HG03064 (cell line): Measurements from ENCODE around the gene LMO1.
A peak's percentile ranks its signal among the peaks of the same experiment; 100 is the strongest.

Experiments used
- ATAC-seq: cut with Tn5 transposase; IDR thresholded peaks from one replicate; pipeline ENCODE4 v1.9.1; 2021; ENCODE audit warnings: low read depth; ENCODE audit not compliant: unreplicated experiment

LMO1 gene

GRCh38 chr11:8209208-8209807 is 54.4 kb downstream of the LMO1 start:
- ATAC-seq, result no peak

GRCh38 chr11:8207080-8208000 is 56.3 kb downstream of the LMO1 start:
- ATAC-seq, result no peak

- no peak for ATAC-seq
These were observed 57.2 kb downstream of the LMO1 start for GRCh38 chr11:8206251-8207079.

- ATAC-seq, result no peak
These were observed 58.1 kb downstream of the LMO1 start for GRCh38 chr11:8205566-8205965.

GRCh38 chr11:8204596-8204995 is 59.1 kb downstream of the LMO1 start:
- no peak for ATAC-seq

- ATAC-seq, result no peak
These were observed 59.7 kb downstream of the LMO1 start for GRCh38 chr11:8204025-8204424.

GRCh38 chr11:8203414-8203715 is 60.3 kb downstream of the LMO1 start:
- no peak for ATAC-seq

- ATAC-seq, result no peak
These were observed 60.9 kb downstream of the LMO1 start for GRCh38 chr11:8202516-8203413.

- peak; percentile 77 for ATAC-seq
These were observed 61.9 kb downstream of the LMO1 start for GRCh38 chr11:8201644-8202365.

- ATAC-seq, result no peak
These were observed 64.0 kb downstream of the LMO1 start for GRCh38 chr11:8199676-8200075.

GRCh38 chr11:8196749-8197148 is 66.9 kb downstream of the LMO1 start:
- ATAC-seq, result no peak

GRCh38 chr11:8194956-8195355 is 68.7 kb downstream of the LMO1 start:
- no peak for ATAC-seq

- no peak for ATAC-seq
These were observed 70.8 kb downstream of the LMO1 start for GRCh38 chr11:8192896-8193209.

GRCh38 chr11:8192016-8192895 is 71.4 kb downstream of the LMO1 start:
- ATAC-seq, result no peak

GRCh38 chr11:8190431-8190830 is 73.2 kb downstream of the LMO1 start:
- no peak for ATAC-seq

- no peak for ATAC-seq
These were observed 77.2 kb downstream of the LMO1 start for GRCh38 chr11:8186429-8186828.

- no peak for ATAC-seq
These were observed 80.6 kb downstream of the LMO1 start for GRCh38 chr11:8183111-8183510.

GRCh38 chr11:8180469-8180868 is 83.2 kb downstream of the LMO1 start:
- no peak for ATAC-seq

GRCh38 chr11:8178297-8178696 is 85.4 kb downstream of the LMO1 start:
- no peak for ATAC-seq
